ENCODE measurements around the gene CALR. TPM values are rescaled to one million over a fixed set of nuclear protein-coding genes. Genes with fewer than 3 reads are reported as not detected.
"Not testable (repeated sequence)": the region's sequence is repeated elsewhere in the genome, so short reads cannot be mapped to it uniquely, and the experiment has no call there.

CALR gene
- total and polyA plus RNA-seq, 9 of the 15 experiments (the other 6 are each of a cell fraction or from before 2014, with no cell fraction given), result 126 to 811 (median 642) TPM

DNA sequence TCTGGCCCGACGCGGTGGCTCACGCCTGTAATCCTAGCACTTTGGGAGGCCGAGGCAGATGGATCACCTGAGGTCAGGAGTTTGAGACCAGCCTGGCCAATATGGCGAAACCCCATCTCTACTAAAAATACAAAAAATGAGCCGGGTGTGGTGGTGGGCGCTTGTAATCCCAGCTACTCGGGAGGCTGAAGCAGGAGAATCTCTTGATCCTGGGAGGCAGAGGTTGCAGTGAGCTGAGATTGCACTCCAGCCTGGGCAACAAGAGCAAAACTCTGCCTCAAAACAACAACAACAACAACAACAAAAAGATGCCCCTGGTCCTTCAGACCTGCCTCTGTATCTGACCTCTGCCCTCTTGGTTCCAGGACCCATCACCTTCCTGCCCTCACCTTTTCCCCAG is 17.2 kb downstream of the CALR start:
- CTCF ChIA-PET (ENCODE audit: low intra/inter-chr PET ratio); H3K27me3 ChIP-seq (ENCODE audit: control insufficient read depth in 2 of 2, insufficient read depth in 2 of 2, low read length in 2 of 2); DNase-seq (ENCODE audit: extremely low read depth in 1 of 4, low spot score in 3 of 4); FAIRE-seq; H3K9me3 ChIP-seq (replicated peaks; ENCODE audit: control insufficient read depth, insufficient read depth, low read depth, low read length); in situ Hi-C loops (cut with MboI); H3K9me1 ChIP-seq (ENCODE audit: control insufficient read depth, insufficient read depth, low read length); H2AFZ ChIP-seq (ENCODE audit: low read depth, low read length); intact Hi-C loops (cut with micrococcal nuclease); BruUV-seq (replicated peaks); H4K20me1 ChIP-seq (replicated peaks; ENCODE audit: control insufficient read depth, insufficient read depth, low read length); ATAC-seq: not testable (repeated sequence)
- H3K79me2 ChIP-seq (ENCODE audit: control insufficient read depth, insufficient read depth, low read length), result peaks cover 50% of the 10 kb centered on the region
- H3K9ac ChIP-seq (ENCODE audit: insufficient read depth in 1 of 2, low read depth in 2 of 2, low read length in 2 of 2), result peak overlapping the region; percentile 88 to 99; a peak in 2 of 4 replicates
- peak; percentile 32 for TF ChIP-seq KDM5B (IDR thresholded peaks at IDR 0.05; ENCODE audit: insufficient replicate concordance, low read depth, low read length)
- H3K27ac ChIP-seq (ENCODE audit: extremely low read depth, low read depth, low read length), result peak overlapping the region; percentile 47; the same call in 1 of the 3 replicates
- 77% methylated on average over 9 of the region's 9 CpGs for WGBS (ENCODE audit: insufficient coverage, low coverage, missing lambda C conversion rate)
- peaks cover 0 to 39% of the 10 kb centered on the region in 2 experiments; a peak in 3 of 5 replicates for H3K4me1 ChIP-seq (replicated peaks in 1 of 2; ENCODE audit: control insufficient read depth in 2 of 2, insufficient read depth in 2 of 2, low read length in 2 of 2)
- H3K4me3 ChIP-seq, result peak overlapping the region; percentile 96
- H3K4me2 ChIP-seq (ENCODE audit: insufficient read depth, low read length), result peak overlapping the region; percentile 96
- H3K36me3 ChIP-seq (ENCODE audit: control insufficient read depth, insufficient read depth, low read length), result peaks cover 50% of the 10 kb centered on the region; the same call in 2 of the 3 replicates
- POLR2A ChIA-PET, result interaction anchor here (0.6 to 3.7 kb wide), 11 partner anchors 8 to 162 kb away, joined by 3 to 18 read pairs (median 6); partner anchors contain the start of genes GCDH, NACC1 and RAD23A

DNA sequence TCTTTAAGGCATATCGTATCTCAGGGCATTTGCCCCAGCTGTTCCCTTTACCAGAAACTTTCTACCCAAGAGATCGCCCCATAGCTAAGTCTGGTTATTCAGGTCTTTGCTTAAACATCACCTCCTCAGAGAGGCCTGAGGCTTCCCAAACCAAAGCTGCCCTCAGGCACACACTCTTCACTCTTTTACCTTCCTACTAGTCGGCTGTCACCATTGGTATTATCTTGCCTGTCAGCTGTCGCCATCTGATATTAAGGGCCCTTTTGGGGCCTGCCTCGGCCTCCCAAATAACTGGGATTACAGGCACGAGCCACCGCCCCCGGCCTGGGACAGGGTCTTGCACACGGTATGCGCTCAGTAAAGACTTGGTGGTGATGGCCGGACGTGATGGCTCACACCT is 17.6 kb downstream of the CALR start:
- ChIA-PET CTCF (ENCODE audit: low intra/inter-chr PET ratio) (no interaction called here), POLR2A (interaction anchor here (0.6 to 3.7 kb wide), 9 partner anchors 8 to 105 kb away, joined by 3 to 18 read pairs (median 6); partner anchors contain the start of genes GCDH and RAD23A)
- Histone ChIP-seq H3K4me2 (ENCODE audit: insufficient read depth, low read length) (peak overlapping the region; percentile 96), H3K9me3 (replicated peaks; ENCODE audit: control insufficient read depth, insufficient read depth, low read depth, low read length) (no peaks in the 10 kb centered on the region), H4K20me1 (replicated peaks; ENCODE audit: control insufficient read depth, insufficient read depth, low read length) (no peaks in the 10 kb centered on the region; the same call in 1 of the 2 replicates), H3K9ac (ENCODE audit: insufficient read depth in 1 of 2, low read depth in 2 of 2, low read length in 2 of 2) (peak overlapping the region; percentile 88 to 99), H3K79me2 (ENCODE audit: control insufficient read depth, insufficient read depth, low read length) (peaks cover 50% of the 10 kb centered on the region), H3K27ac (ENCODE audit: extremely low read depth, low read depth, low read length) (peak overlapping the region; percentile 92; the same call in 1 of the 3 replicates), H3K9me1 (ENCODE audit: control insufficient read depth, insufficient read depth, low read length) (no peaks in the 10 kb centered on the region), H3K4me3 (peak overlapping the region; percentile 96), H3K27me3 (ENCODE audit: control insufficient read depth in 2 of 2, insufficient read depth in 2 of 2, low read length in 2 of 2) (no peaks in the 10 kb centered on the region), H3K4me1 (replicated peaks in 1 of 2; ENCODE audit: control insufficient read depth in 2 of 2, insufficient read depth in 2 of 2, low read length in 2 of 2) (peaks cover 0 to 39% of the 10 kb centered on the region in 2 experiments; a peak in 3 of 5 replicates), H2AFZ (ENCODE audit: low read depth, low read length) (no peak overlapping the region), H3K36me3 (ENCODE audit: control insufficient read depth, insufficient read depth, low read length) (peaks cover 45% of the 10 kb centered on the region; the same call in 2 of the 3 replicates)
- WGBS (ENCODE audit: insufficient coverage, low coverage, missing lambda C conversion rate), result 7% methylated on average over 12 of the region's 12 CpGs
- TF ChIP-seq, protein P1, sequence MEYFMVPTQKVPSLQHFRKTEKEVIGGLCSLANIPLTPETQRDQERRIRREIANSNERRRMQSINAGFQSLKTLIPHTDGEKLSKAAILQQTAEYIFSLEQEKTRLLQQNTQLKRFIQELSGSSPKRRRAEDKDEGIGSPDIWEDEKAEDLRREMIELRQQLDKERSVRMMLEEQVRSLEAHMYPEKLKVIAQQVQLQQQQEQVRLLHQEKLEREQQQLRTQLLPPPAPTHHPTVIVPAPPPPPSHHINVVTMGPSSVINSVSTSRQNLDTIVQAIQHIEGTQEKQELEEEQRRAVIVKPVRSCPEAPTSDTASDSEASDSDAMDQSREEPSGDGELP (CRISPR knock-in tag; IDR thresholded peaks at IDR 0.05; ENCODE audit: borderline replicate concordance), result peak; percentile 49; the same call in 1 of the 2 replicates
- TF ChIP-seq DACH1 (IDR thresholded peaks at IDR 0.05; ENCODE audit: partially characterized antibody) (peak; percentile 61), ARID1B (IDR thresholded peaks at IDR 0.05) (0 out of 2 replicates have a peak, but pooled peaks have one; percentile 16), ZBTB1 (CRISPR knock-in tag; IDR thresholded peaks at IDR 0.05; ENCODE audit: borderline replicate concordance, low read depth) (no peak)
- intact Hi-C loops (cut with micrococcal nuclease), result no loop called here
- in situ Hi-C loops (cut with MboI), result no loop called here
- TSS peak; percentile 50 for BruUV-seq (replicated peaks)
- DNase-seq (ENCODE audit: extremely low read depth in 1 of 4, low spot score in 3 of 4), result no peak
- ATAC-seq, result 0 out of 3 replicates have a peak, but pooled peaks have one; percentile 2
- peak; percentile 72 for FAIRE-seq
